Liver (tissue), 9 donors: ENCODE results near the gene ATP5MC3. TPM values are rescaled to one million over a fixed set of nuclear protein-coding genes. Genes with fewer than 3 reads are reported as not detected.

Experiments used
- DNase-seq: peaks from one replicate; pipeline ENCODE4 v3.0.0-alpha.2; 2017; ENCODE audit warnings: low spot score
- H3K27ac ChIP-seq, 2 donors: one replicate each; pipeline ENCODE4 v1.7.0; 2013; ENCODE audit warnings: inconsistent platforms in 2 of 2, low read length in 2 of 2, control low read depth in 1 of 2, low read depth in 1 of 2, mild to moderate bottlenecking in 1 of 2
- H3K27me3 ChIP-seq, 4 donors: one replicate each; pipeline versions ENCODE4 v1.6.1 to v1.7.0; 2013; ENCODE audit warnings: low read length in 3 of 4, inconsistent platforms in 1 of 4, mild to moderate bottlenecking in 1 of 4, moderate library complexity in 1 of 4; ENCODE audit not compliant: control insufficient read depth in 4 of 4, insufficient read depth in 4 of 4
- H3K36me3 ChIP-seq, 4 donors: one replicate each; pipeline versions ENCODE4 v1.6.1 to v1.7.0; 2013; ENCODE audit warnings: low read length in 3 of 4, mild to moderate bottlenecking in 3 of 4, low read depth in 1 of 4, moderate library complexity in 1 of 4; ENCODE audit not compliant: control insufficient read depth in 4 of 4, insufficient read depth in 3 of 4
- H3K4me1 ChIP-seq, 4 donors: one replicate each; pipeline versions ENCODE4 v1.6.1 to v1.7.0; 2013; ENCODE audit warnings: low read length in 3 of 4, mild to moderate bottlenecking in 3 of 4, moderate library complexity in 1 of 4; ENCODE audit not compliant: control insufficient read depth in 4 of 4, insufficient read depth in 4 of 4
- H3K4me3 ChIP-seq, 3 donors: one replicate each; pipeline versions ENCODE4 v1.6.1 to v1.7.0; 2013; ENCODE audit warnings: low read length in 3 of 3, control low read depth in 1 of 3, low read depth in 1 of 3, mild to moderate bottlenecking in 1 of 3
- H3K9ac ChIP-seq, 2 donors: one replicate each; pipeline ENCODE4 v1.7.0; 2013; ENCODE audit warnings: low read length in 2 of 2, mild to moderate bottlenecking in 2 of 2, moderate library complexity in 2 of 2, control low read depth in 1 of 2, low read depth in 1 of 2
- H3K9me3 ChIP-seq, 4 donors: one replicate each; pipeline versions ENCODE4 v1.6.1 to v1.7.0; 2013; ENCODE audit warnings: low read length in 3 of 4; ENCODE audit not compliant: control insufficient read depth in 4 of 4
- ATF3 ChIP-seq: IDR thresholded peaks from 2 replicates; pipeline ENCODE4 v1.6.1; 2016; ENCODE audit warnings: antibody characterized with exemption
- CTCF ChIP-seq: fragments of 150-350 bp; IDR thresholded peaks from 2 replicates; pipeline ENCODE4 v1.5.1; 2017; ENCODE audit warnings: improper control_type of control experiment, low read depth, low read length; ENCODE audit not compliant: missing input control
- EGR1 ChIP-seq, 2 donors: IDR thresholded peaks; 2 replicates each; pipeline ENCODE4 v1.6.1; 2016 to 2018; ENCODE audit warnings: antibody characterized with exemption in 2 of 2, low read depth in 2 of 2
- FOXA1 ChIP-seq: IDR thresholded peaks from 2 replicates; pipeline ENCODE4 v1.6.1; 2016; ENCODE audit warnings: antibody characterized with exemption
- GABPA ChIP-seq, 2 donors: IDR thresholded peaks in 1 of 2; conservative IDR thresholded peaks in 1 of 2; 2 replicates each; pipeline ENCODE4 v1.6.1; 2016; ENCODE audit warnings: antibody characterized with exemption in 2 of 2, mild to moderate bottlenecking in 1 of 2, moderate library complexity in 1 of 2
- HNF4A ChIP-seq, 2 donors: conservative IDR thresholded peaks; 2 replicates each; pipeline ENCODE4 v1.6.1; 2016; ENCODE audit warnings: antibody characterized with exemption in 2 of 2, mild to moderate bottlenecking in 2 of 2
- HNF4G ChIP-seq: IDR thresholded peaks from 2 replicates; pipeline ENCODE4 v1.6.1; 2016; ENCODE audit warnings: antibody characterized with exemption
- MAX ChIP-seq: IDR thresholded peaks from 2 replicates; pipeline ENCODE4 v1.6.1; 2016; ENCODE audit warnings: antibody characterized with exemption
- NR2F2 ChIP-seq: IDR thresholded peaks from 2 replicates; pipeline ENCODE4 v1.6.1; 2016; ENCODE audit warnings: antibody characterized with exemption
- RAD21 ChIP-seq, 2 donors: IDR thresholded peaks; 2 replicates each; pipeline ENCODE4 v1.6.1; 2016; ENCODE audit warnings: antibody characterized with exemption in 2 of 2, mild to moderate bottlenecking in 2 of 2
- REST ChIP-seq: IDR thresholded peaks from 2 replicates; pipeline ENCODE4 v1.6.1; 2016; ENCODE audit warnings: antibody characterized with exemption, mild to moderate bottlenecking
- RXRA ChIP-seq, 2 donors: IDR thresholded peaks; 2 replicates each; pipeline ENCODE4 v1.6.1; 2017 to 2018; ENCODE audit warnings: antibody characterized with exemption in 2 of 2, mild to moderate bottlenecking in 1 of 2
- TAF1 ChIP-seq: conservative IDR thresholded peaks from 2 replicates; pipeline ENCODE4 v1.6.1; 2016; ENCODE audit warnings: antibody characterized with exemption, mild to moderate bottlenecking
- YY1 ChIP-seq: IDR thresholded peaks from 2 replicates; pipeline ENCODE4 v1.6.1; 2016; ENCODE audit warnings: antibody characterized with exemption, mild to moderate bottlenecking
- WGBS: extraction: QIAGEN DNeasy Blood & Tissue Kit; methylation state at CpG from one replicate; pipeline ENCODE4 v1.1.7; 2013; 5-methylcytosine and 5-hydroxymethylcytosine counted together
- polyA plus RNA-seq, 2 donors: library from polyadenylated mRNA; stranded (reverse) in 1 of 2; unstranded in 1 of 2; fragments of 200-250 nt in 1 of 2; fragments of >200 nt in 1 of 2; fragmentation: Nextera tagmentation in 1 of 2; extraction: Ambion mirVana in 1 of 2; gene quantifications; one replicate each; pipeline versions ENCODE4 v1.2.1 to v1.2.3, GENCODE V29; 2013 to 2015
- total RNA-seq, 2 donors: library from RNA; depleted of rRNA; stranded (reverse); fragments of >200 nt; gene quantifications; one replicate each; pipeline ENCODE4 v1.2.3, GENCODE V29; 2014
- donor health status: healthy.
- donor health status: healthy.
- donor health status: healthy.
- donor health status: healthy.
- donor health status: healthy.

Gene ATP5MC3
- total and polyA plus RNA-seq, 4 donors = 95.2 to 403 (median 227) TPM

GRCh38 chr2:175154661-175155082 lies 26.8 kb downstream of the ATP5MC3 start:
- H3K27me3 ChIP-seq = no peaks in the 10 kb centered on the region
- no peak overlapping the region for H3K27ac ChIP-seq
- no peak overlapping the region for H3K9ac ChIP-seq
- H3K9me3 ChIP-seq = no peaks in the 10 kb centered on the region
- peaks cover 0 to 2% (median 0%) of the 10 kb centered on the region in 4 donors for H3K4me1 ChIP-seq
- no peak for TF ChIP-seq NR2F2
- TF ChIP-seq ATF3 = no peak
- TF ChIP-seq GABPA (IDR thresholded peaks at IDR 0.05 in 1 of 2, conservative IDR thresholded peaks at IDR 0.05 in 1 of 2) = no peak
- no peak for TF ChIP-seq MAX
- no peak for TF ChIP-seq FOXA1
- TF ChIP-seq HNF4G = no peak
- TF ChIP-seq RXRA (IDR thresholded peaks at IDR 0.05) = no peak
- TF ChIP-seq CTCF = no peak
- no peak for TF ChIP-seq YY1
- TF ChIP-seq HNF4A (conservative IDR thresholded peaks at IDR 0.05) = no peak
- no peak for TF ChIP-seq EGR1 (IDR thresholded peaks at IDR 0.05; ENCODE audit: low read depth in 2 of 2)
- no peak for TF ChIP-seq RAD21 (IDR thresholded peaks at IDR 0.05)
- DNase-seq = no peak
- H3K36me3 ChIP-seq = peaks cover 0 to 2% (median under 1%) of the 10 kb centered on the region in 4 donors
- no peak overlapping the region for H3K4me3 ChIP-seq

- TF ChIP-seq CTCF = no peak
- TF ChIP-seq RAD21 (IDR thresholded peaks at IDR 0.05) = no peak
- no peak for TF ChIP-seq MAX
- TF ChIP-seq REST = no peak
- no peak for TF ChIP-seq NR2F2
- no peak for TF ChIP-seq RXRA (IDR thresholded peaks at IDR 0.05)
- no peak for TF ChIP-seq YY1
- TF ChIP-seq TAF1 = no peak
- Histone ChIP-seq H3K4me3 (no peak overlapping the region), H3K27ac (no peak overlapping the region), H3K36me3 (peaks cover 0 to 4% (median 0%) of the 10 kb centered on the region in 4 donors), H3K9me3 (no peaks in the 10 kb centered on the region), H3K27me3 (no peaks in the 10 kb centered on the region), H3K9ac (no peak overlapping the region), H3K4me1 (peaks cover 0 to 2% (median under 1%) of the 10 kb centered on the region in 4 donors)
- no peak for DNase-seq
- 86% methylated on average over 2 of the region's 2 CpGs for WGBS
Measured at GRCh38 chr2:175152242-175152641, 29.3 kb downstream of the ATP5MC3 start.
